Measurements from ENCODE around the gene BCAT1.

DNA sequence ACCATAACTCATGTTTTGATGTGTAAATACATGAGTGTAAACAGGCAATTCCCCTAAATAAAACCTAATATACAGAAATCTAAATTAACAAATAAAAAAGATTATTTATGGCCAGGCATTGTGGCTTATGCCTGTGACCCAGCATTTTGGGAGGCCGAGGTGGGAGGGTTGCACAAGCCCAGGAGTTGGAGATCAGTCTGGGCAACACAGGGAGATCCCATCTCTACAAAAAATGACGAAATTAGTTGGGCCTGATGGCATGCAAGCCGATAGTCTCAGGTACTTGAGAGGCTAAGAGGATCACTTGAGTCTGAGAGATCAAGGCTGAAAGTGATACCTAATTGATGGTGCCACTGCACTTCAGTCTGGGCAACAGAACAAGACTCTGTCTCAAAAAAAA lies 48.7 kb downstream of the BCAT1 start:
- TF ChIP-seq POLR2A (IDR thresholded peaks at IDR 0.05; ENCODE audit: borderline replicate concordance, extremely low read depth, insufficient read depth, insufficient read length) (no peak), CBX3 (IDR thresholded peaks at IDR 0.05; ENCODE audit: low read depth) (no peak), JUND (IDR thresholded peaks at IDR 0.05) (no peak), ZNF274 (IDR thresholded peaks at IDR 0.05; ENCODE audit: low read depth, low read length) (no peak), POLR2AphosphoS5 (IDR thresholded peaks at IDR 0.05; ENCODE audit: low read depth, low read length) (no peak), REST (IDR thresholded peaks at IDR 0.05; ENCODE audit: low read depth) (no peak), YY1 (IDR thresholded peaks at IDR 0.05; ENCODE audit: extremely low read depth, insufficient replicate concordance, low read depth, low read length) (no peak), EGR1 (IDR thresholded peaks at IDR 0.05; ENCODE audit: low read depth) (no peak), SIN3A (IDR thresholded peaks at IDR 0.05; ENCODE audit: low read depth) (no peak), TCF7L2 (IDR thresholded peaks at IDR 0.05; ENCODE audit: borderline replicate concordance, extremely low read depth, insufficient read depth, insufficient read length) (no peak)
- TF ChIP-seq, protein P1, sequence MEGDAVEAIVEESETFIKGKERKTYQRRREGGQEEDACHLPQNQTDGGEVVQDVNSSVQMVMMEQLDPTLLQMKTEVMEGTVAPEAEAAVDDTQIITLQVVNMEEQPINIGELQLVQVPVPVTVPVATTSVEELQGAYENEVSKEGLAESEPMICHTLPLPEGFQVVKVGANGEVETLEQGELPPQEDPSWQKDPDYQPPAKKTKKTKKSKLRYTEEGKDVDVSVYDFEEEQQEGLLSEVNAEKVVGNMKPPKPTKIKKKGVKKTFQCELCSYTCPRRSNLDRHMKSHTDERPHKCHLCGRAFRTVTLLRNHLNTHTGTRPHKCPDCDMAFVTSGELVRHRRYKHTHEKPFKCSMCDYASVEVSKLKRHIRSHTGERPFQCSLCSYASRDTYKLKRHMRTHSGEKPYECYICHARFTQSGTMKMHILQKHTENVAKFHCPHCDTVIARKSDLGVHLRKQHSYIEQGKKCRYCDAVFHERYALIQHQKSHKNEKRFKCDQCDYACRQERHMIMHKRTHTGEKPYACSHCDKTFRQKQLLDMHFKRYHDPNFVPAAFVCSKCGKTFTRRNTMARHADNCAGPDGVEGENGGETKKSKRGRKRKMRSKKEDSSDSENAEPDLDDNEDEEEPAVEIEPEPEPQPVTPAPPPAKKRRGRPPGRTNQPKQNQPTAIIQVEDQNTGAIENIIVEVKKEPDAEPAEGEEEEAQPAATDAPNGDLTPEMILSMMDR (IDR thresholded peaks at IDR 0.05 in 2 of 3, conservative IDR thresholded peaks at IDR 0.05 in 1 of 3; ENCODE audit: borderline replicate concordance in 1 of 3, insufficient read depth in 1 of 3, low read depth in 2 of 3, low read length in 2 of 3) = no peak
- TF ChIP-seq, protein P2, sequence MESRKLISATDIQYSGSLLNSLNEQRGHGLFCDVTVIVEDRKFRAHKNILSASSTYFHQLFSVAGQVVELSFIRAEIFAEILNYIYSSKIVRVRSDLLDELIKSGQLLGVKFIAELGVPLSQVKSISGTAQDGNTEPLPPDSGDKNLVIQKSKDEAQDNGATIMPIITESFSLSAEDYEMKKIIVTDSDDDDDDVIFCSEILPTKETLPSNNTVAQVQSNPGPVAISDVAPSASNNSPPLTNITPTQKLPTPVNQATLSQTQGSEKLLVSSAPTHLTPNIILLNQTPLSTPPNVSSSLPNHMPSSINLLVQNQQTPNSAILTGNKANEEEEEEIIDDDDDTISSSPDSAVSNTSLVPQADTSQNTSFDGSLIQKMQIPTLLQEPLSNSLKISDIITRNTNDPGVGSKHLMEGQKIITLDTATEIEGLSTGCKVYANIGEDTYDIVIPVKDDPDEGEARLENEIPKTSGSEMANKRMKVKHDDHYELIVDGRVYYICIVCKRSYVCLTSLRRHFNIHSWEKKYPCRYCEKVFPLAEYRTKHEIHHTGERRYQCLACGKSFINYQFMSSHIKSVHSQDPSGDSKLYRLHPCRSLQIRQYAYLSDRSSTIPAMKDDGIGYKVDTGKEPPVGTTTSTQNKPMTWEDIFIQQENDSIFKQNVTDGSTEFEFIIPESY (IDR thresholded peaks at IDR 0.05; ENCODE audit: extremely low read depth, insufficient replicate concordance, low read length) = no peak

Data from HCT116 (cell line).